Neural progenitor cell (in vitro differentiated cells): ENCODE data around the gene CHST8. TPM values are rescaled to one million over a fixed set of nuclear protein-coding genes. Genes with fewer than 3 reads are reported as not detected.

Experiments
- DNase-seq: peaks from one replicate; pipeline ENCODE4 v3.0.0-alpha.2; 2016; ENCODE audit warnings: low spot score
- H2AFZ ChIP-seq: fragments of 200-600 bp; sonication (generic); replicated peaks from 2 replicates; pipeline ENCODE4 v1.6.1; 2016; ENCODE audit warnings: antibody characterized with exemption
- H3F3A ChIP-seq: fragments of 200-600 bp; sonication (generic); 2 replicates; pipeline ENCODE4 v1.6.1; 2016; ENCODE audit warnings: antibody characterized with exemption, low read depth
- H3K27ac ChIP-seq: fragments of 200-600 bp; sonication (generic); 2 replicates; pipeline ENCODE4 v1.5.1; 2016; ENCODE audit warnings: mild to moderate bottlenecking
- H3K27me3 ChIP-seq: fragments of 200-600 bp; sonication (generic); 2 replicates; pipeline ENCODE4 v1.6.1; 2016; ENCODE audit warnings: mild to moderate bottlenecking, moderate library complexity
- H3K36me3 ChIP-seq: fragments of 200-600 bp; sonication (generic); 2 replicates; pipeline ENCODE4 v1.5.1; 2016
- H3K4me1 ChIP-seq: fragments of 200-600 bp; sonication (generic); 2 replicates; pipeline ENCODE4 v1.6.1; 2016; ENCODE audit warnings: mixed run types
- H3K4me2 ChIP-seq: fragments of 200-600 bp; sonication (generic); 2 replicates; pipeline ENCODE4 v1.6.1; 2016
- H3K4me3 ChIP-seq: fragments of 200-600 bp; sonication (generic); 2 replicates; pipeline ENCODE4 v1.5.1; 2016
- H3K79me2 ChIP-seq: fragments of 200-600 bp; sonication (generic); 2 replicates; pipeline ENCODE4 v1.6.1; 2016; ENCODE audit warnings: low read depth
- H3K9ac ChIP-seq: fragments of 200-600 bp; sonication (generic); 2 replicates; pipeline ENCODE4 v1.6.1; 2016
- H3K9me3 ChIP-seq: fragments of 200-600 bp; sonication (generic); 2 replicates; pipeline ENCODE4 v1.5.1; 2016; ENCODE audit warnings: low read depth
- H4K20me1 ChIP-seq: fragments of 200-600 bp; sonication (generic); 2 replicates; pipeline ENCODE4 v1.6.1; 2016; ENCODE audit warnings: low read depth
- H3K27ac Mint-ChIP-seq: 3 replicates; pipeline ENCODE4 v1.8.0; 2021; ENCODE audit warnings: mixed read lengths
- H3K27me3 Mint-ChIP-seq: 2 replicates; pipeline ENCODE4 v1.8.0; 2022; ENCODE audit warnings: low read depth, mild to moderate bottlenecking, inconsistent platforms, moderate library complexity, mixed read lengths; ENCODE audit not compliant: insufficient read depth
- H3K36me3 Mint-ChIP-seq: 3 replicates; pipeline ENCODE4 v1.8.0; 2021; ENCODE audit warnings: mixed read lengths
- H3K4me1 Mint-ChIP-seq: 3 replicates; pipeline ENCODE4 v1.8.0; 2021; ENCODE audit warnings: mixed read lengths
- H3K4me3 Mint-ChIP-seq: 3 replicates; pipeline ENCODE4 v1.8.0; 2021; ENCODE audit warnings: mild to moderate bottlenecking, moderate library complexity, mixed read lengths
- H3K9me3 Mint-ChIP-seq: 3 replicates; pipeline ENCODE4 v1.8.0; 2020; ENCODE audit warnings: mixed read lengths
- EZH2 ChIP-seq: fragments of 200-600 bp; sonication (generic); IDR thresholded peaks from 2 replicates; pipeline ENCODE4 v1.6.1; 2017; ENCODE audit warnings: antibody characterized with exemption, mild to moderate bottlenecking, moderate library complexity
- EZH2phosphoT487 ChIP-seq: fragments of 200-600 bp; sonication (generic); IDR thresholded peaks from 2 replicates; pipeline ENCODE4 v1.6.1; 2017; ENCODE audit warnings: antibody characterized with exemption
- total RNA-seq: library from RNA; depleted of rRNA; stranded (reverse); fragments of >200 nt; gene quantifications from 2 replicates; pipeline ENCODE4 v1.2.3, GENCODE V29; 2015; ENCODE audit warnings: low replicate concordance
- TF ChIP-seq, protein P1 (sequence below): fragments of 200-600 bp; sonication (generic); IDR thresholded peaks from 2 replicates; pipeline ENCODE4 v1.5.1; 2017; ENCODE audit warnings: antibody characterized with exemption, mild to moderate bottlenecking

CHST8 gene
- total RNA-seq, 1 donor from 2014 or later = 0.92 TPM

GRCh38 chr19:33781415-33781935, 159.7 kb downstream of the CHST8 start:
- Mint-ChIP-seq H3K4me3 (peak overlapping the region; percentile 3), H3K36me3 (no peaks in the 10 kb centered on the region), H3K4me1 (peaks cover 13% of the 10 kb centered on the region), H3K27ac (no peak overlapping the region), H3K27me3 (peaks cover 24% of the 10 kb centered on the region), H3K9me3 (peaks cover 5% of the 10 kb centered on the region)
- TF ChIP-seq EZH2phosphoT487 = no peak
- TF ChIP-seq, protein P1, sequence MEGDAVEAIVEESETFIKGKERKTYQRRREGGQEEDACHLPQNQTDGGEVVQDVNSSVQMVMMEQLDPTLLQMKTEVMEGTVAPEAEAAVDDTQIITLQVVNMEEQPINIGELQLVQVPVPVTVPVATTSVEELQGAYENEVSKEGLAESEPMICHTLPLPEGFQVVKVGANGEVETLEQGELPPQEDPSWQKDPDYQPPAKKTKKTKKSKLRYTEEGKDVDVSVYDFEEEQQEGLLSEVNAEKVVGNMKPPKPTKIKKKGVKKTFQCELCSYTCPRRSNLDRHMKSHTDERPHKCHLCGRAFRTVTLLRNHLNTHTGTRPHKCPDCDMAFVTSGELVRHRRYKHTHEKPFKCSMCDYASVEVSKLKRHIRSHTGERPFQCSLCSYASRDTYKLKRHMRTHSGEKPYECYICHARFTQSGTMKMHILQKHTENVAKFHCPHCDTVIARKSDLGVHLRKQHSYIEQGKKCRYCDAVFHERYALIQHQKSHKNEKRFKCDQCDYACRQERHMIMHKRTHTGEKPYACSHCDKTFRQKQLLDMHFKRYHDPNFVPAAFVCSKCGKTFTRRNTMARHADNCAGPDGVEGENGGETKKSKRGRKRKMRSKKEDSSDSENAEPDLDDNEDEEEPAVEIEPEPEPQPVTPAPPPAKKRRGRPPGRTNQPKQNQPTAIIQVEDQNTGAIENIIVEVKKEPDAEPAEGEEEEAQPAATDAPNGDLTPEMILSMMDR = no peak
- TF ChIP-seq EZH2 = no peak
- Histone ChIP-seq H2AFZ (no peak overlapping the region), H3K36me3 (no peaks in the 10 kb centered on the region), H3K27ac (no peak overlapping the region), H4K20me1 (no peaks in the 10 kb centered on the region), H3K4me2 (no peak overlapping the region), H3K4me1 (no peaks in the 10 kb centered on the region), H3K4me3 (no peak overlapping the region), H3K27me3 (peaks cover 25% of the 10 kb centered on the region), H3K9me3 (no peaks in the 10 kb centered on the region), H3K9ac (no peak overlapping the region), H3F3A (no peaks in the 10 kb centered on the region), H3K79me2 (no peaks in the 10 kb centered on the region)
- no peak for DNase-seq

DNA sequence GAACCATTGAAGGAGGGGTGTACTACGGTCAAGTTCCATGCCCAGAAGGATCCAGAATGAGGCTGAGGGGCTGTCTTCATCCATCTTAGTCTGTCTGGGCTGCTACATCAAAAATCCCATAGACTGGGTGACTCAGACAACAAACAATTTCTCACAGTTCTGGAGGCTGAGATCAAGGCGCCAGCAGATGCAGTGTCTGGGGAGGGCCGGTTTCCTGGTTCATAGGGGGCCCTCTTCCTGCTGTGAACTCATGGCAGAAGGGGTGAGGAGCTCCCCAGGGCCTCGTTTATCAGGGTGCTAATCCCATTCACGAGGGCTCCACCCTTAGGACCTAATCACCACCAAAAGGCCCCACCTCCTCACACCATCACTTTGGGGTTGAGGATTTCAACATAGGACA, 160.2 kb downstream of the CHST8 start:
- TF ChIP-seq, protein P1 = no peak
- TF ChIP-seq EZH2 = no peak
- no peaks in the 10 kb centered on the region for H3K79me2 ChIP-seq
- no peaks in the 10 kb centered on the region for H3F3A ChIP-seq
- Mint-ChIP-seq H3K27ac (no peak overlapping the region), H3K27me3 (peaks cover 24% of the 10 kb centered on the region), H3K36me3 (no peaks in the 10 kb centered on the region), H3K4me1 (peaks cover 13% of the 10 kb centered on the region), H3K9me3 (peaks cover 5% of the 10 kb centered on the region), H3K4me3 (peak overlapping the region; percentile 3)
- H4K20me1 ChIP-seq = no peaks in the 10 kb centered on the region
- H3K9me3 ChIP-seq = no peaks in the 10 kb centered on the region
- no peak for DNase-seq
- H3K4me1 ChIP-seq = no peaks in the 10 kb centered on the region
- H3K4me2 ChIP-seq = no peak overlapping the region
- no peak overlapping the region for H3K4me3 ChIP-seq
- H2AFZ ChIP-seq = no peak overlapping the region
- no peaks in the 10 kb centered on the region for H3K36me3 ChIP-seq
- no peak overlapping the region for H3K27ac ChIP-seq
- H3K27me3 ChIP-seq = peaks cover 25% of the 10 kb centered on the region
- H3K9ac ChIP-seq = no peak overlapping the region

- Histone ChIP-seq H3K79me2 (no peaks in the 10 kb centered on the region), H3K27ac (no peak overlapping the region), H2AFZ (no peak overlapping the region), H3K4me3 (no peak overlapping the region), H3K4me2 (no peak overlapping the region), H3K9me3 (no peaks in the 10 kb centered on the region), H3F3A (no peaks in the 10 kb centered on the region), H3K9ac (no peak overlapping the region), H3K36me3 (no peaks in the 10 kb centered on the region), H3K27me3 (peaks cover 11% of the 10 kb centered on the region), H4K20me1 (no peaks in the 10 kb centered on the region), H3K4me1 (no peaks in the 10 kb centered on the region)
- Mint-ChIP-seq H3K4me3 (no peak overlapping the region), H3K27ac (no peak overlapping the region), H3K9me3 (peaks cover 3% of the 10 kb centered on the region), H3K27me3 (peaks cover 19% of the 10 kb centered on the region), H3K36me3 (no peaks in the 10 kb centered on the region), H3K4me1 (peaks cover under 1% of the 10 kb centered on the region)
- TF ChIP-seq, protein P1 = no peak
- TF ChIP-seq EZH2phosphoT487 (no peak), EZH2 (no peak)
- no peak for DNase-seq
These were observed 162.7 kb downstream of the CHST8 start for GRCh38 chr19:33784432-33784831.
